ENCODE data around the gene LRRC3.
"Not testable (repeated sequence)": the region's sequence is repeated elsewhere in the genome, so short reads cannot be mapped to it uniquely, and the experiment has no call there.

Gene LRRC3

DNA sequence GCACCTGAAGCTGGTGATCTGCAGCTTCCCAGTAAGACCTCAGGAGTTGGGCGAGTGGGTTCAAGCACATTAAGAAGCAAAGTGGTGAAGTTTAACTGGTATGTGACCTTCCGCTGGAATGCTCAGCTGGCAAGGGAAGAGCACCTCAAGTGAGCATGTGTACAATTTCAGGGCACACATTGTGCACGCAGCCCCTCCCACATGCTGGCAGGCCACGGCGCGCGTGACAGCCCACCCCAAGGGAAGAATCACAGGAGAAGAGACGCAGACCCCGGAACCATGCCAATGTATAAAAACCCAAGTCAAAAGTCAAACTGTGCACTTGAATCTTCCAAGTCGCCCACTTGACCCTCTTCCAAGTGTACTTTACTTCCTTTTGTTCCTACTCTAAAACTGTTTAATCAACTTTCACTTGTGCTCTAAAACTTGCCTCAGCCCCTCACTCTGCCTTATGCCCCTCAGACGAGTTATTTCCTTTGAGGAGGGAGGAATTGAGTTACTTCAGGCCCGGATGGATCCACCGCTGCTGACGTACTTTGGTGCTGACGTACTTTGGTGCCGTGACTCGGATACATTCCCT is 20.0 kb downstream of the LRRC3 start:
- Histone ChIP-seq H3K4me1 (ENCODE audit: insufficient read depth, low read length) (peaks cover 6% of the 10 kb centered on the region; the same call in 1 of the 2 replicates), H3K9ac (ENCODE audit: low read depth, low read length) (no peak overlapping the region), H3K27ac (ENCODE audit: low read depth, low read length) (no peak overlapping the region), H3K36me3 (ENCODE audit: insufficient read depth, low read length) (no peaks in the 10 kb centered on the region), H3K4me3 (ENCODE audit: low read length) (no peak overlapping the region), H3K9me3 (ENCODE audit: insufficient read depth, low read depth, low read length) (no peaks in the 10 kb centered on the region), H3K27me3 (ENCODE audit: insufficient read depth, low read length) (no peaks in the 10 kb centered on the region)
- WGBS: 91% methylated on average over 17 of the region's 17 CpGs

DNA sequence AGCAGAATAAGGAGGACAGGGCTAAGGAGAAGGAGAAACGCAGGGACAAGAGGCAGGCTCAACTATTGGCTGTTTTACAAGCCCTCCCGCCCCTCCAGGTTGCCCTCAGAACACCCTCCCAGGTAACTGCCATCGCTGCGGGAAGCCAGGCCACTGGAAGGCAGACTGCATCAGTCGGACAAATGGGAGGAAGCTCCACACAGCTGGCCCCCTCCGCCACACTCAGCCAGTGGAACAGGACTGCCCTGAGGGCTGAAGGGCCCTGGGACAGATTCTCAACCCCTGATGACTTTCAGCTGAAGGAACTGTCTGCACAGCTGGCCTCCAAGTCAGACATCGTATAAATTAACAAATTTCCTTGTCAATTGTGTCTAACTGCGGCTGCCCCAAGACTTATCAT is 21.8 kb downstream of the LRRC3 start:
- H3K4me1 ChIP-seq (ENCODE audit: insufficient read depth, low read length): no peaks in the 10 kb centered on the region; the same call in 1 of the 2 replicates
- 87% methylated on average over 8 of the region's 8 CpGs for WGBS
- H3K9ac ChIP-seq (ENCODE audit: low read depth, low read length): no peak overlapping the region
- no peak overlapping the region for H3K4me3 ChIP-seq (ENCODE audit: low read length)
- no peaks in the 10 kb centered on the region for H3K36me3 ChIP-seq (ENCODE audit: insufficient read depth, low read length)
- no peak overlapping the region for H3K27ac ChIP-seq (ENCODE audit: low read depth, low read length)
- H3K9me3 ChIP-seq (ENCODE audit: insufficient read depth, low read depth, low read length): no peaks in the 10 kb centered on the region
- H3K27me3 ChIP-seq (ENCODE audit: insufficient read depth, low read length): no peaks in the 10 kb centered on the region

DNA sequence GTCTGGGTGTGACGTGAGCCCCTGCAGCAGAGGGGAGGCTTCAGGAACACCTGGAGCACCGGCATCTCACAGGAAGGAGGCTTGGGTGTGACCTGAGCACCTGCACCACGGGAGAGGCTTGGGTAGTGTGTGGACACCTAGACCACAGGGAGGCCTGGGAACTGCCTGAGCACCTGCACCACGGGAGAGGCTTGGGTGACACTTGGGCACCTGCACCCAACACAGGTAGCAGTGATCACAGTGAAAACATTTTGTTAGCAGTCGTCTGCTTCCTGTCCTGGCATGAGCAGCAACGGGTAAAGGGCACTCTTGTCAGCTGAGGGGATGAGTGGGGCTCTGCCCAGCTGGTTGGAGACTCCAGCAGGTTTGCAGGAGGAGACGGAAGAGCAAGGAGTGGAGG is 22.4 kb downstream of the LRRC3 start:
- Histone ChIP-seq H3K36me3 (ENCODE audit: insufficient read depth, low read length) (no peaks in the 10 kb centered on the region), H3K4me1 (ENCODE audit: insufficient read depth, low read length) (no peaks in the 10 kb centered on the region; the same call in 1 of the 2 replicates), H3K4me3 (ENCODE audit: low read length) (no peak overlapping the region), H3K9ac (ENCODE audit: low read depth, low read length) (no peak overlapping the region), H3K27ac (ENCODE audit: low read depth, low read length) (no peak overlapping the region), H3K27me3 (ENCODE audit: insufficient read depth, low read length) (no peaks in the 10 kb centered on the region), H3K9me3 (ENCODE audit: insufficient read depth, low read depth, low read length) (no peaks in the 10 kb centered on the region)
- WGBS: 92% methylated on average over 7 of the region's 7 CpGs

DNA sequence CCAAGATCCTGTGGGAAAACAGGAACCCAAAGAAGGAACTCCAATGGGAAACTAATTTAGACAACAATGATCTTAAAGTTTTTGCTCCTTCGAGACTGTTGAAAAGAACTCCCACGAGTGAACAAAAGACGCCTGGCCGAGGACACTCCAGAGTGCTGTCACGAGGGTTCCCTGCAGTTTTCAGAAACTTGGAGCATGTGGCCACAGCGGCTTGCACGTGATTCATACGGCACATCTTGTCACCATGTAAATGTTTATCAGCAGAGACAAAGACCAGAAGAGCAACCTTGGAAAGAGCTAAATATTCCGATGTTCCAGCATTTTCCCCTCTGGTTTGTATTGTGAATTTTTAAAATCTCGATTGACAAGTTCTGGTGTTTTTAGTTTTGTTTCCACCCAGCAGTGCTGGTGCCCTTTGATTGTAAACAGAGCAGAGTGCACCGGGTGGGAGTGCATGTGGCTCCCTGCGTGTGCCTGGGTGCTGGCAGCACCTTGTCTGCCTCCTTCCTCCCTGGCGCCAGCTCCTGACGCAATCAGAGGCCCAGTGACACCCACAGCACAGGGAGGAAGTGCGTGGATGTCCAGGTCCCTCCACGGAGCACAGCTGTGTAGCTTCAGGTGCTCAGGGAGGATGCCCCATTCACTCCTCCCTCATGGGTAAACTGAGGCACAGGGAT is 23.0 kb downstream of the LRRC3 start:
- Histone ChIP-seq H3K27ac (ENCODE audit: low read depth, low read length) (no peak overlapping the region), H3K9me3 (ENCODE audit: insufficient read depth, low read depth, low read length) (no peaks in the 10 kb centered on the region), H3K36me3 (ENCODE audit: insufficient read depth, low read length) (no peaks in the 10 kb centered on the region), H3K9ac (ENCODE audit: low read depth, low read length) (no peak overlapping the region), H3K4me1 (ENCODE audit: insufficient read depth, low read length) (no peaks in the 10 kb centered on the region; the same call in 1 of the 2 replicates), H3K27me3 (ENCODE audit: insufficient read depth, low read length) (no peaks in the 10 kb centered on the region), H3K4me3 (ENCODE audit: low read length) (no peak overlapping the region)
- 94% methylated on average over 16 of the region's 16 CpGs for WGBS

DNA sequence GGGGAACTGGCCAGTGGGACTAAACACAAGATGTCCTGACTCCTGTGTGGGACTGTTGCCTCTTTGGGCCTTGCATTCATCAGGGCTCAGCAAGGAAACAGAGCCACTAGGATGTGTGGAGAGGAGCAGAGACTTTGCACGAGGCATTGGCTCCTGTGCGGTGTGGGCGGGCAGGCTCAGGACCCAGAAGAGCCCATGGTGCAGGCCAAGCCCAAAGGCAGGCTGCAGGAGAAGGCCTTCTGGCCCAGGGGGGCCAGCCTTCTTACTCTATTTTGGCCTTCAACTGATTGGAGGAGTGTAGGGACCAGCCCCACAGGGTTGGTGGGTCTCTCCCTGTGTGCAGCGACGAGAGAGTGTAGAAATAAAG is 23.5 kb downstream of the LRRC3 start:
- WGBS: 98% methylated on average over 5 of the region's 5 CpGs
- H3K27ac ChIP-seq (ENCODE audit: low read depth, low read length): no peak overlapping the region
- no peaks in the 10 kb centered on the region; the same call in 1 of the 2 replicates for H3K4me1 ChIP-seq (ENCODE audit: insufficient read depth, low read length)

DNA sequence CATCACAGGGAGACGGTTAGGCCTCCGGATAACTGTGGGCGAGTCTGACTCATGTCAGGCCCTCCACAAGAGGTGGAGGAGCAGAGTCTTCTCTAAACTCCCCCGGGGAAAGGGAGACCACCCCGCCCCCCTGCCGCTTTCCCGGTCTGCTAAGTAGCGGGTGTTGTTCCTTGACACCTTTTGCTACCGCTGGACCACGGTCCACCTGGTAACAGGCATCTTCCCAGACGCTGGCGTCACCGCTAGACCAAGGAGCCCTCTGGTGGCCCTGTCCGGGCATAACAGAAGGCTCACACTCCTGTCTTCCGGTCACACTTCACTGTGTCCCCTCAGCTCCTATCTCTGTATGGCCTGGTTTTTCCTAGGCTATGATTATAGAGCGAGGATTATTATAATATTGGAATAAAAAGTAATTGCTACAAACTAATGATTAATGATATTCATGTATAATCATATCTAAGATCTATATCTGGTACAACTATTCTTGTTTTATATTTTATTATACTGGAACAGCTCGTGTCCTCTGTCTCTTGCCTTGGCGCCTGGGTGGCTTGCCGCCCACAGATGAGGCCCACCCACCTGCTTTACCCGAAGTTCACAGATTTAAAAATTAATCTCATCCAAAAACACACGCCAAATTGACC is 24.4 kb downstream of the LRRC3 start:
- not testable (repeated sequence) for H3K9ac ChIP-seq (ENCODE audit: low read depth, low read length); H3K27me3 ChIP-seq (ENCODE audit: insufficient read depth, low read length); H3K4me1 ChIP-seq (ENCODE audit: insufficient read depth, low read length); H3K9me3 ChIP-seq (ENCODE audit: insufficient read depth, low read depth, low read length); H3K36me3 ChIP-seq (ENCODE audit: insufficient read depth, low read length); H3K4me3 ChIP-seq (ENCODE audit: low read length); H3K27ac ChIP-seq (ENCODE audit: low read depth, low read length)
- 49% methylated on average over 20 of the region's 21 CpGs for WGBS

More for the DNA sequence above, 23.5 kb downstream of the LRRC3 start:
- Histone ChIP-seq H3K9me3 (ENCODE audit: insufficient read depth, low read depth, low read length) (no peaks in the 10 kb centered on the region), H3K9ac (ENCODE audit: low read depth, low read length) (no peak overlapping the region), H3K27me3 (ENCODE audit: insufficient read depth, low read length) (no peaks in the 10 kb centered on the region), H3K4me3 (ENCODE audit: low read length) (no peak overlapping the region), H3K36me3 (ENCODE audit: insufficient read depth, low read length) (no peaks in the 10 kb centered on the region)

DNA sequence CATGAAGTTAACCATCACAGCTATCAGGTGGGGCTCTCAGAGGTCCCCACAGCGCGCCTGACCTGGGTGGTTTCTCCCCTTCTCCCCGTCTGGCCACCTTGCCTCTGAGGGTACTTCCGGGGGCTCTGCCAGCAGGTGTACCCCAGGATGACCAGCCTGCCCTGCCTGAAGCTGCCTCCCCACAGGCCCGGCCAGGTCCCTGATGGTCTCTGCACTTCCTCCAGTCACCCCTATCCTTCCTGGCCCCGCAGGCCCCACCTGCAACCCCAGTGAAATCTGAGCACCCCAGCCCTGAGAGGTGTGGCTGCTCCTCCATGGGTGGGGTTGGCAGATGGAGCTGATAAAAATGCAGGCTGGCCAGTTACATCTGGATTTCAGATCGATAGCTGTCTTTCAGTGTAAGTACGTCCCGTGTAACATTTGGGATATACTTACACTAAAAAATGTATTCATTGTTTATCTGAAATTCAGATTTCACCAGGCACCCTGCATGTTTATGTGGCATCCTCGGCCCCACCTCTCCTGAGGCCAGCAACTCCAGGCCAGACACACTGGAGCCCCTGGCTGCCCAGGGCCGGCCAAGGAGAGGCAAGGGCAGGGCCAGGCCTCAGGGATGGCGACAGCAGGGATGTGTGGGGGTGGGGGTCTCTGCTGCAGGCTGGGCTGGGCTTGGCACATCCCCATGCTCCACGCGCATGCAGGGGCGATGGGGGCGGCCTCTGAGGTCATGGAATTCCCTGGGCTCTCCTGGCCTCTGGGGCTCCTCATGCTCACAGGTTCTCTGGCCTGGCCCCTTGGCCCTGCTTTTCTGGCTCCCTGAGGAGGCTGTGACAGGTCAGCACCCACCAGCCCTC is 25.1 kb downstream of the LRRC3 start:
- H3K4me3 ChIP-seq (ENCODE audit: low read length): no peak overlapping the region
- H3K9me3 ChIP-seq (ENCODE audit: insufficient read depth, low read depth, low read length): no peaks in the 10 kb centered on the region
- no peaks in the 10 kb centered on the region for H3K4me1 ChIP-seq (ENCODE audit: insufficient read depth, low read length)
- H3K36me3 ChIP-seq (ENCODE audit: insufficient read depth, low read length): no peaks in the 10 kb centered on the region
- H3K27ac ChIP-seq (ENCODE audit: low read depth, low read length): no peak overlapping the region
- no peak overlapping the region for H3K9ac ChIP-seq (ENCODE audit: low read depth, low read length)
- 94% methylated on average over 15 of the region's 16 CpGs for WGBS
- H3K27me3 ChIP-seq (ENCODE audit: insufficient read depth, low read length): no peaks in the 10 kb centered on the region

DNA sequence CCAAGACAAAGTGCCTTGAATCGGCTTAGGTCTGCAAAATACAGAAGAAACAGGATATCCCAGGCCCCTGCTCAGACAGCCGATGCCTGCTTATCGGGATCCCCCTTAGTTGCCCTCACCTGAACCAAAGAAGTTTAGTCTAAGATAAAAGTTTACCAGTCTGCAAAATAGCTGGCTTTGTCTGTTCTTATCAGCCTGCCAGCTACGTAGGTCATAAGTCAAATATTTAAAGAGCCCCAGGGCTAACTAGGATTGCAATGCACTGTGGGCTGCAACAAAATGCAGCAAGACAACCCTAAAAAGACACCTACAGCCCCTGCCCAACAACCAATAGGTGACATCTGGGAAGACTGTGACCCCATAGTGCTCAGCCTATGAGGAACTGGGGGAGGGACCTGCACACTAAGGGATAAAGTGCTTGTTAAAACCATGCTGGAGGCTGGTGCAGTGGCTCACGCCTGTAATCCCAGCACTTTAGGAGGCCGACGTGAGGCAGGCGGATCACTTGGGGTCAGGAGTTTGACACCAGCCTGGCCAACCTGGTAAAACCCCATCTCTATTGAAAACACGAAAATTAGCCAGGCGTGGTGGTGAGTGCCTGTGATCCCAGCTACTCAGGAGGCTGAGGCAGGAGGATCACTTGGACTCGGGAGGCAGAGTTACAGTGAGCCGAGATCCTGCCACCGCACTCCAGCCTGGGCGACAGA is 27.4 kb downstream of the LRRC3 start:
- Histone ChIP-seq H3K27me3 (ENCODE audit: insufficient read depth, low read length) (no peaks in the 10 kb centered on the region), H3K9me3 (ENCODE audit: insufficient read depth, low read depth, low read length) (no peaks in the 10 kb centered on the region), H3K4me3 (ENCODE audit: low read length) (no peak overlapping the region), H3K27ac (ENCODE audit: low read depth, low read length) (no peak overlapping the region), H3K4me1 (ENCODE audit: insufficient read depth, low read length) (no peaks in the 10 kb centered on the region), H3K9ac (ENCODE audit: low read depth, low read length) (no peak overlapping the region), H3K36me3 (ENCODE audit: insufficient read depth, low read length) (no peaks in the 10 kb centered on the region)
- 88% methylated on average over 14 of the region's 14 CpGs for WGBS

DNA sequence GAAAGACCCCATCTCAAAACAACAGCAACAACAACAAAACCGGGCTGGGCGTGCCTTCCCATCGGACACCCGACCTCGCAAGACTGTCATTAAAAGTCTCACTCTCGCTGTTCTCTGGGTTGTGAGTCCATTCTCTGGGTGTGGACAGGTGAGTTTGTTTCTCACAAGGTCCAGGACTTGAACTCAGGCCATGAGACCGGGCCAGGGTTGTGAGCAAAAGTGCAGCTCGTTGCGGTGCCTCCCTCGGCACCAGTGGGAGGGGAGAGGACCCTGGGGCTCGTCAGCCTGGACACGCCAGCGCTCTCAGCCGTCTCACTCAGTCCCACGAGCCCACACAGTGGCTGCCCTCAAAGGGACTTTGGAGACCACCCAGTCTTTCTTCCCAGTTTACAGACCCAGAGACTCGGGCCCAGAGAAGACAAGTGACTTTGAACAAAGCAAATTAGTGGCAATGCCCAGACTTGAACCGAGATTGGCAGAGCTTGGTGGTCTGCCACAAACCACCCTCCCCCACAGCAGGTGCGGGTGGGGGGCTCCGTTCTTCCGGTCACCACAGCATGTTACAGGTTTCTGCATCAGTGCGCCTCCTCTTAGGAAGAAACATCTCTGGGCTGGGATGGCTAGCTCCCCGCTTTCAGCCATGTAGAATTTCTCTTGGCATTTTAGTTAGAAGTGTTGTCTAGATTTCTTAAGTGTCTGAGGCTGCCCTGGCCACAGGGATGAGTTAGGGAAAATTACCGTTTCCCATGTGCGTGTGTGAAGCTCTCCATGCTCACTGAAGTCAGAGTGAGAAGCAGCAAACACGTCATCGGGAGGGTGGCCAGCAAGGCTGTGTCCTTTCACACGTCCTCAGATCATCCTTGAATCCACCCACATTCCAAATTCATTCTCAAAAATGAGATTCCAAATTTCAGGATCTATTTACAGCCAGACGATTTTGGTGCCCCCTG is 28.3 kb downstream of the LRRC3 start:
- Histone ChIP-seq H3K9me3 (ENCODE audit: insufficient read depth, low read depth, low read length) (no peaks in the 10 kb centered on the region), H3K27me3 (ENCODE audit: insufficient read depth, low read length) (no peaks in the 10 kb centered on the region), H3K9ac (ENCODE audit: low read depth, low read length) (no peak overlapping the region), H3K27ac (ENCODE audit: low read depth, low read length) (no peak overlapping the region), H3K4me3 (ENCODE audit: low read length) (no peak overlapping the region), H3K4me1 (ENCODE audit: insufficient read depth, low read length) (no peaks in the 10 kb centered on the region), H3K36me3 (ENCODE audit: insufficient read depth, low read length) (no peaks in the 10 kb centered on the region)
- 92% methylated on average over 28 of the region's 28 CpGs for WGBS
